HFF-Myc (cell line): Measurements from ENCODE around the gene PPP1R14B.

Experiments
- DNase-seq: peaks from one replicate; pipeline ENCODE4 v3.0.0-alpha.2; 2011; ENCODE audit warnings: low read depth; ENCODE audit errors: extremely low read depth
- H3K4me3 ChIP-seq: replicated peaks from 2 replicates; pipeline ENCODE4 v1.5.1; 2011; ENCODE audit warnings: low read depth, mild to moderate bottlenecking, control low read depth, low read length
- CTCF ChIP-seq: IDR thresholded peaks from 2 replicates; pipeline ENCODE4 v1.5.1; 2012; ENCODE audit warnings: mild to moderate bottlenecking, low read depth, low read length, control low read depth; ENCODE audit errors: missing control alignments

Gene PPP1R14B

GRCh38 chr11:64258356-64258755 is 11.6 kb upstream of the PPP1R14B start:
- no peak overlapping the region for H3K4me3 ChIP-seq
- no peak for TF ChIP-seq CTCF
- DNase-seq, result no peak

- no peak overlapping the region for H3K4me3 ChIP-seq
- DNase-seq, result no peak
- TF ChIP-seq CTCF, result no peak
Observed at GRCh38 chr11:64256300-64256699, 9.6 kb upstream of the PPP1R14B start.

GRCh38 chr11:64255135-64256128 is 8.7 kb upstream of the PPP1R14B start:
- TF ChIP-seq CTCF, result no peak
- DNase-seq, result no peak

GRCh38 chr11:64254326-64254725 is 7.6 kb upstream of the PPP1R14B start:
- no peak for DNase-seq

More at GRCh38 chr11:64255135-64256128, 8.7 kb upstream of the PPP1R14B start:
- H3K4me3 ChIP-seq, result no peak overlapping the region

GRCh38 chr11:64253481-64253880 is 6.7 kb upstream of the PPP1R14B start:
- no peak for TF ChIP-seq CTCF
- no peak overlapping the region for H3K4me3 ChIP-seq
- DNase-seq, result no peak

More at GRCh38 chr11:64254326-64254725, 7.6 kb upstream of the PPP1R14B start:
- no peak overlapping the region for H3K4me3 ChIP-seq
- no peak for TF ChIP-seq CTCF

GRCh38 chr11:64253043-64253442 is 6.3 kb upstream of the PPP1R14B start:
- no peak for DNase-seq
- peak overlapping the region; percentile 84 for H3K4me3 ChIP-seq
- TF ChIP-seq CTCF, result no peak
